Omental fat pad (tissue), 4 donors: ENCODE results near the gene USP48. TPM values are rescaled to one million over a fixed set of nuclear protein-coding genes. Genes with fewer than 3 reads are reported as not detected.
A peak's percentile ranks its signal among the peaks of the same experiment; 100 is the strongest.

ENCODE experiments used
- ATAC-seq: fragments of 150-250 bp; one replicate; pipeline ENCODE4 v1.9.1; 2016; ENCODE audit warnings: mild to moderate bottlenecking, moderate library complexity; ENCODE audit not compliant: low FRiP score
- DNase-seq: peaks from one replicate; pipeline ENCODE4 v3.0.0-alpha.2; 2019; ENCODE audit warnings: low spot score
- CTCF ChIP-seq, 3 donors: fragments of 450-650 bp; IDR thresholded peaks; one replicate each; pipeline ENCODE4 v1.5.1; 2016 to 2017; ENCODE audit warnings: antibody characterized with exemption in 3 of 3, mild to moderate bottlenecking in 3 of 3, moderate library complexity in 2 of 3
- total RNA-seq, 4 donors: library from RNA; depleted of rRNA; stranded (reverse); fragments of >200 nt; gene quantifications; one replicate each; pipeline ENCODE4 v1.1.0, GENCODE V29; 2016

USP48 gene
- 10 to 100 TPM; 30.5 to 49.8 (median 39.5) TPM for total RNA-seq

- TF ChIP-seq CTCF (IDR thresholded peaks at IDR 0.05): no peak
- peak; percentile 83 for DNase-seq
- peak; percentile 97 for ATAC-seq
These were observed at the start of gene USP48 for GRCh38 chr1:21782868-21783678. Gene USP48 (minus strand): TSS chr1:21783149. CDS start chr1:21782957, 192 bp downstream.

GRCh38 chr1:21831454-21831970 is 48.6 kb upstream of the USP48 start:
- DNase-seq (no peak), ATAC-seq (no peak)
- TF ChIP-seq CTCF (IDR thresholded peaks at IDR 0.05): no peak

GRCh38 chr1:21830792-21831453 is 48.0 kb upstream of the USP48 start:
- ATAC-seq (no peak), DNase-seq (no peak)
- no peak for TF ChIP-seq CTCF (IDR thresholded peaks at IDR 0.05)

GRCh38 chr1:21829294-21829693 is 46.3 kb upstream of the USP48 start:
- ATAC-seq (no peak), DNase-seq (no peak)
- no peak for TF ChIP-seq CTCF (IDR thresholded peaks at IDR 0.05)

- DNase-seq (no peak), ATAC-seq (no peak)
- no peak for TF ChIP-seq CTCF (IDR thresholded peaks at IDR 0.05)
These were observed 45.7 kb upstream of the USP48 start for GRCh38 chr1:21828506-21829210.

- TF ChIP-seq CTCF (IDR thresholded peaks at IDR 0.05): no peak
- ATAC-seq (no peak), DNase-seq (no peak)
These were observed 45.1 kb upstream of the USP48 start for GRCh38 chr1:21828075-21828474.
